GM10847 (cell line): ENCODE measurements around the gene MIEN1.

Experiments used
- POLR2A ChIP-seq: IDR thresholded peaks from 2 replicates; pipeline ENCODE4 v1.6.1; 2011; ENCODE audit not compliant: insufficient read length; ENCODE audit errors: extremely low read depth

Gene MIEN1, protein sequence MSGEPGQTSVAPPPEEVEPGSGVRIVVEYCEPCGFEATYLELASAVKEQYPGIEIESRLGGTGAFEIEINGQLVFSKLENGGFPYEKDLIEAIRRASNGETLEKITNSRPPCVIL

DNA sequence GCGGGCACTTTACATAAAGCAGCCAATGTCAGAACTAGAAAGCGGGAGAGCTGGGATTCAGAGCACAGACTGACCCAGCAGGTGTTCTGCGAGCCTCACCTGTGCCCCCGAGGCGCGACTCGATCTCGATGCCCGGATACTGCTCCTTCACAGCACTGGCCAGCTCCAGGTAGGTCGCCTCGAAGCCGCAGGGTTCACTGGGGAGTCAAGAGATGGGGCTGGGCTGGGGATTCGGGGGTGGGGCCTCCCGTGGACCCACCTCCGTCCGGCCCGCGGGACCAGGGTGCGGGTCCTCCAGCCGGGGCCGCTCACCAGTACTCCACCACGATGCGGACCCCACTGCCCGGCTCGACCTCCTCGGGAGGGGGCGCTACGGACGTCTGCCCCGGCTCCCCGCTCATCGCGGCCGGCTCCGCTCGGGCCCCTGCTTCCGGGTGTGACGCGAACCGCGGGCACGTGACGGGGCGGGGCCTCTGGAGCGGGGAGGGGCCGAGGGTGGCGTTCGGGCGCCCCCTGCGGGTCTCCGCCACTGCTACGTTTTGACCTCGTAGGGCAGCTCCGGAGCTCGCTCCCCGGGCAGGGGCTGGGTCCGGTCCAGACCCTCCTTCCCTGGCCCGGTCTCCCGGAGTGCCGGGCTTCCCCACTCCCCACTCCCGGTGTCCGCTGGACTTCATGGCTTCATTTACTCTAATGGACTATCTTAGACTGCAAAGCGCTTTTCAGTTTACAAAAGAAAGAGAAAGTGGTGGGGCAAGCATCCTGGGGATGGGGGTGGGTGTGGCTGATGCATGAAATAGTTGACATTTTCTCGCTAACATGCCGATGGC is at the start of gene MIEN1:
Gene MIEN1, minus strand, starts transcription at position 438 of the 827 bp plus-strand sequence. Its CDS starts 37 bp downstream, at position 401.
- TF ChIP-seq POLR2A, result peak; percentile 81

DNA sequence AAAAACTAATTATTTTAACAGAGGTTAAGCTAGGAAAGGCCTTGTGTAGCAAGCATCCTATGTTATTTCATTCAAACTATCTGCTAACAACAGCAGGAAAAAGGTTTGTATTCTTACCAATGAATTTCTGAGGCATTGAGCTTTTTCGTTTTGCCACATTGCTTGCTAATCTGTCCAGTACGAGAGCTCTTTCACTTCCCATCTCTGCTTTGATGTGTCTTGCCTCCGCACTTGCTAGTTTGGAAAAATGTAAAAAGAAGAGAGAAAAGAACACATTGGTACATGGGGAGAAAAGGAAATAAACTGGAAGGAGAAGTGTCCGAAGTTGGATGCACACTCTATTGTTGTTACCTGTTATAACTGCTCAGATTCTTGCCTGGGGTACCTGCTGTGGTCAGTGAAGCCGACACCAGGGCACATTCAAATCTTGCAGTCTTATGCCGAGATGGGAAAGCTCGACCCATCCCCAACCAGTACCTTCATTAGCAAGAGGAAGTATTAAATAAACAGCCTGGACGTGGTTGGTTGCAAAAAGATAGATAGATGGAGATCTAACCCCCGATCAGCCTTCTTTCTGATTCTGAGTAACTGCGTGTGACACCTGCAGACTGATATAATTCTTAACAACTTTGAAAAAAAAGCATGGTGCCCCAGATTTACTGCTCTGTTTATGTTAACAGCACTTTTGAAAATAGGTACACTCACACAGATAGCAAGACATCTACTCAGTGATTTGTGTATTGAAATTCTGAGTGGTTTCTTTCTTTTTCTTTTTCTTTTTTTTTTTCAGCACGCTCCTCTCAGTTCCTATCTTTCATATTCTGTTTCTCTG is 47.4 kb upstream of the MIEN1 start:
- TF ChIP-seq POLR2A, result peak; percentile 27

DNA sequence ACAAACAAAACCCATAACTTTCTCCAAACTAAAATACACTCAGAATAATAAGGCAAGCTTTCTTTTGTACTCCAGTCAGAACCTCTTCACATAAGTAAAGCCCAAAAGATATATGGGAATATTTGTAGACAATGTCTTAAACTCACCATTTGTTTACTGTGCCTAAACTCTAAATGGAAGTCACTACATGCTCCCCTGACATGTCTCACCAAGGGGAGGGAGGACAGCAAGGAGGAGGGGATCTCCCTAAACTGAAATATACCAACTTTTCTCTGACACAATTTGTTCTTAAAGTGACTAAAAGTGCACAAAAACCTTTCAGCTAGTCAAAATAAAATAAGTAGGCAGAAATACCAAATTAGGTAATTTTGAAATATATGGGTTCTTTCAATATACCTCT is 45.9 kb upstream of the MIEN1 start:
- no peak for TF ChIP-seq POLR2A

DNA sequence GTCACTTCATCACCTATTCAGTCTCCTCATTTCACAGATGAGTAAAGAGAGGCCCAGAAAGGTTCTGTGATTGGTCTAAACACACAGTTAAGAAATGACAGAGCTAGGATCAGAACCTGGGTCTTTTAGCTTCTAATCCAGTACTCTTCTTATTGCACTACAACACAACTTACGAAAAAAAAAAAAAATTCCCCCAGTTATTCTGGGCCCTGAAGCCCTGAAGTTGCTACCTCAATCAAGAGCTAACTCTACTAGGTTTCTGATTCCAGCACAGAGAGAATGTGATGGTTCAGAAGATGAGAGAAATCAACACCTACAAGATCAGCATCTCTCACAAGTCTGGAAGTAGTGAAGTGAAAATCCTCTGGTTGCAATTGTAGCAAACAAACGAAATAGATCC is 44.7 kb upstream of the MIEN1 start:
- TF ChIP-seq POLR2A, result no peak

DNA sequence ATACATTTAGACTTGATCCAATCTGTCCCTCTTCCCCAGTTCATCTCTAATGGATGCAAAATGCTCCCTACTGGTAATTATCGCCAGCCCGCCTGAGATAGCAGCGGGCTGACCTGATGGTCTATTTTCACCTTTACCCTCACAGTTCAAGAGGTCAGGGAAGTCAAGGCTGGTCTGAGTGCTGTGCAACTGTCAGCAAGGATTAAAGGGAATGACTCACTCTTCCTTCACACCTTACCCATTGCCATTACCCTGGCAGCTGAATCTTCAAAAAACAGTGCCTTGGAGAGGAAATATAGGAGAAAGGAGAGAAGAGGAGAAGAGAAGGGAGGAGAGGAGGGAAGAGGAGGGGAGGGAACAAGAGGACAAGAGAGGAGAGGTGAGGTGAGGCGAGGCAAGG is 43.7 kb upstream of the MIEN1 start:
- no peak for TF ChIP-seq POLR2A

DNA sequence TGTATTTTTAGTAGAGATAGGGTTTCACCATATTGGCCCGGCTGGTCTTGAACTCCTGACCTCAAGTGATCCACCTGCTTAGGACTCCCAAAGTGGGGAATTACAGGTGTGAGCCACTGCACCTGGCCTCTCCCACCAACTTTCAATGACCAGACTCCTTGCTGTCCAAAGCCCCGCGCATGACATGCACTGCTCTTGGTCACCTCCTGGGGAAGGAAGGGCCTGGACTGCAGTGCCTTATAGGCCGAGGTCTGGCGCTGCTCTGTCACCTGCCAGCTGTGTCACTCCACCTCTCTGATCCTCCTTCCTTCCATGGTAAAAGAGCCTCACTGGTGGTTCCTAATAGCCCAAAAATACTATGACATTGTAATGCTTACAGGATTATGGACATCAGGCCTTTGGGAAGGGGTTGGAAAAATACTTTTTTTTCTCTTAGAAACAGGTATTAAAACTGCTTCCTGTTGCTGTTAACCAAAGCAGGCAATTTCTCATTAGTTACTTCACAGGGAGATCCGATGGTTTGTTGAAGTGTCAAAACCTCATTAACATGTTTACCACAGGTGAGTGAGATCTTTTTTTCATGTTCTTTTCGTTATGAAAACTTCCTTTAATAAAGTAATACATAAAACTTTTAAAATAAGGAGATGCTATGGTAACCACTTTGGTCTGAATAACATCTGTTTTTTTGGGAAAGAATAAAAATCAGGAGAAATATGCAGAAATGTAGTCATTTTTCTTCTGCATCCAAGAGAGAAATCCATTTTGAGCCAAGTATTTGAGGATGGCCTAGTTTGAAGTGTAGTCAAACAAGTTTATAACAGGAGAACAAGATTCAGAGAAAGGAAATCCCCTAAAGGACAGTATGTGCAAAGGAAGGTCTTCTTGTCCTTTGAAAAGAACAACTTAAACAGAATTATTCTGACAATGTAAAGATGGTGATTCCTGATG is 42.9 kb upstream of the MIEN1 start:
- TF ChIP-seq POLR2A, result no peak

DNA sequence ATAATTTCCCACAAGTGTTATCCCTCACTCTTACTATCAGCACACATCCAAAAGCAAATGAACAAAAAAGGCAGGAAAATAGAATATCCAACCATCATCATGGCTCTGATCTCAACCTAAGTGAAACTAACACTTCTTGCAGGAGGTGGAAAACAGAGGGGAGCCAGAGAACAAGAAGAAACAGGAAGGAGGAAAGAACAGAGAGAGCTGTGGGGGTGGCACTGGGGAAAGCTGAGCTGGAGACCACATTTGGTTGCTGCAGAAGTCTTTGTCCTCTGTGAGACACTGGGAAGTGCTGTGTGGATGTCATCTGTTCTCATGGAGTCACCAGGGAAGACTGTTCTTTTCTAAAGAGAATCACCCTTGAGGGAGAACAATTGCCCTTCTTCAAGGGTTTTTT is 42.1 kb upstream of the MIEN1 start:
- TF ChIP-seq POLR2A, result no peak

DNA sequence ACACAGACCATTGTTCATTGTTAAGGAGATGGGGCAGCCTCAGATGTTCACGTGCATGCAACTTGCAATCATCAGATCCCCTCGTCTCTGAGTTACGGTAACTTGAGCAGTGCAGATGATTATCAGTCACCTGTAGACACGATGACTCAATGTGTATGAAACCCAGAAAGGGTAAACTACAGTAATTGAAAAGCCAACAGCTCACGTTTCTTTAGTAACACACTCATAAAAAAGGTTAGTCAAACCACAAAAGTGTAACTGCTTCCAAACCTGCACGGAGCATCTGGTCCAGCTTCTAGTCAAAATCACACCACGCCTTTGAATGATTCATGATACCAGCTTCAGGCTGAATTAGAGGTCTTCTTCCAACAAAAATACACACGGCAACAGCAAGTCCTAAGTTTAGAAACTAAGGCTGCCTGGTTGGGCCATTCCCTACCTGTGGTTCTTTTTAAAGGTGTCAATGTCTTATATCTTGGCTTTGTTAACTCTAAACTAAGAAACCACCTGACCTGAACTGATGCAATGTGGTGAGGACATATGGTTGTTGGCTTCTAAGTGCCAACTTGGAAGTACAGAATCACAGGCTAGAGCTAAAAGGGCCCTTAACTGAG is 39.7 kb upstream of the MIEN1 start:
- no peak for TF ChIP-seq POLR2A

DNA sequence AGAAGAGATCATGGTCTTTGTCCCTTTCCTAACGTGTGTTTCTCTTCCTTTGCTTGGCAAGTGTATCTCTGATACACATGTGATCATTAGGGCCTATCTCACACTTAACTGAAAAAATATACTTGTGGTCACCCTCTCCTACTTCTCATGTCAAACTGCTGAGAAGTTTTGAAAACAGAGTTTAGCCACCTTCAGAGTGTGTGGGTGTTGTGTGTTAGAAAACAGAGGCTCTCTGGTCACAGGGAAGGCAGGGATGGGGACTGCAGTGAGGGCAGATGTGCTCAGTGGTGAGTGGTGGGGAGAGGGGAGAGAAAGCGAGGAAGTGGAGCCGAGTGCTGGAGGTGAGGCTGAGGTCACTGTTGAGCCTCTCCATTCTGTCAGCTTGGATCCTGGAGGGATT is 36.8 kb upstream of the MIEN1 start:
- TF ChIP-seq POLR2A, result no peak

DNA sequence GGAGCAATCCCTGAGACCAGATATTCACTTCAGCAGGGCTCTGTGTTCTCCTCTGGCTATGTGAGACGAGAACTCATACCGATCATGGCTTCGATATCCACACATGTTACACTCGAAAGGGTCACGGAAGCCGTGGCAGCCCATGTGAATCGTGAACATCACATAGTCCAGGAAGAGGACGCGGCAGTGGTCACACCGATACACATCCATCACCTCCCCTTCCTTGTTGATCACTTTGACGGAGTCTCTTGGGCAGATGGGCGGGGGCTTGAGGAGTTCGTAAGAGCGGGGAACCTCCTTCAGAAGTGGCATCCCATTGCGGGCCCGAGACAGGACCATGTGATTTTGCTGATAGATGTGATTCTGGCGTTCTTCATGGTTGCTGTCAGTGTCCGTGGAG is 35.4 kb upstream of the MIEN1 start:
- TF ChIP-seq POLR2A, result no peak

DNA sequence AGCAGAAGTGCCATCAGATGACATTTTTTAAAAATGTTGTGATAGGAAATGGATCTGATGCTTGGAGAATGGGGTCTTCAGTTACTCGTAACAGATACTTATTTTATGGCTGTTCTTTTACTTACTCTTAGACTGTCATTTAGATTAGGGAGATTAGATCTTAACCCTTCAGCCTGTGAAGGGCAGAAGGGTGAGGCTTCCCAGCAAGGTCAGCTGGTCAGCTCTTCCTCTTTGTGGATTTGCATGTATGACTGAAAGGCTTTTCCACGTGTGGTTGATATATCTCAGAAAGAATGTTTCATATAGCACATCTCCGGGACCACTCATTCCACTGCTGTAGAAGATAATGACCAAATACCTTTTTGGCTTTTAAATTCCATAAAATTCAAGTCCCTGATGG is 34.8 kb upstream of the MIEN1 start:
- no peak for TF ChIP-seq POLR2A

DNA sequence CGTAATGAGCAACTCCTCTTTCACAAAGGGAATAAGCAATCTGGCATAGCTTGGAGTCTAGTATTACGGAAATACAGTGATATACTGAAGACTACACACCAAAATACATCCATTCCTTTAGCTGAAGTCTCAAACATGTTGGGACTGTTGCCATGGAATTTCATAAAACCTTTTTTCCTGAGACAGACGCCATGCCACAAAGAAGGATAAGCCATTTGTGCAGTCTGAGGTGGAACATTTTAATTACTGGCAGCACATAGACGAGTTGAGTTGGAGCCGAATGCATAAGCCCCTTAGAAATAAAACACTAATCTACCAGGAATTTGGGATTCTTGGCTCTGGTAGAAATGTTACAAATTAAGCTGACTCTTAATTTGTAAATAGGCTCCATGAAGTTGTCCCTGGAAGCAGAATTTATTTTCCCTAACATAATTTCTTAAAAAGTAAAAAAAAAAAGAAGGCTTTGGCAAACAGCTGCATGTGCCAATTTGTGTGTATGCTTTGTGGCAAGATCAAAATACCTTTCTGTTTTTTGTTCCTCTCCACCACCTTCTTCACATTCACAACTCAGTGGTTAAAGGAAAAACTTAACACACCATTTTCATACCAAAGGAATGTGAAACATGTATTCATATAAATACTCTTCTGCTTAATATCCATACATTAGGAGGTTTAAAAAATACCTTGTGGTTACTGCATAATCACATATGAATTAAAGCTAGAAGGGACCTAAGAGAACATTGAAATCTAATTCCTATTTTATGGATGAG is 32.9 kb upstream of the MIEN1 start:
- no peak for TF ChIP-seq POLR2A

DNA sequence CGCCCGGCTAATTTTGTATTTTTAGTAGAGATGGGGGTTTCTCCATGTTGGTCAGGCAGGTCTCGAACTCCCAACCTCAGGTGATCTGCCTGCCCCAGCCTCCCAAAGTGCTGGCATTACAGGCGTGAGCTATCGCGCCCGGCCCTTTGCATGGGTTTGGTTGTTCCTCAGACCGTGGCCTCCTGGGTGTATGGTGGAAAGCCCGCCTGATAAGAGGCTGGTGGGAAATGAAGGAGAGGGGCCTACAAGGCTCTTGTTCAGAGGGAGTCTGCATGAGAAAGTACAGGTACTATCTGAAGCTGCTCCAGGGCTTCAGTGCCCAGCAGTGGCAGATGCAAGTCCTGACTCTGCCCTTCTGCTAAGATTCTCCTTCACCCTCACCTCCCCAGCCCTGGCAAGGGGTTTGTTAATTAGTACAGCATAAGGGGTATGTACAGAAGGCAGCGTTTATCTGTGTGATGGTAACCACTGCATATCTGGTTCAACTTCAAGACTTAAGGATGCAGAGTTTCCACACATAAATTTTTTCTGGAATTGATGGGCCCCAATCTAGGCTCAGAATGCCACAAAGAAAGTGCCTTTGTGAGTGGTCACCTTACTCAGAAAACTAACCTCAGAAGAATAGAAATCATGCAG is 31.6 kb upstream of the MIEN1 start:
- TF ChIP-seq POLR2A, result no peak
